Stimulated activated CD4-positive, alpha-beta T cell treated with anti-CD3 and anti-CD28 coated beads, Interleukin-12 subunit alpha, Interleukin-12 subunit beta, amount 100 ng/mL, for 4 hours (primary cell): ENCODE measurements around the gene CHKA.

Source experiments
- DNase-seq: peaks from one replicate; pipeline ENCODE4 v3.0.0-alpha.2; 2020

The CHKA gene

GRCh38 chr11:68142441-68143309 lies 21.5 kb upstream of the CHKA start:
- no peak for DNase-seq

GRCh38 chr11:68142028-68142412 lies 20.8 kb upstream of the CHKA start:
- DNase-seq, result peak; percentile 34

DNA sequence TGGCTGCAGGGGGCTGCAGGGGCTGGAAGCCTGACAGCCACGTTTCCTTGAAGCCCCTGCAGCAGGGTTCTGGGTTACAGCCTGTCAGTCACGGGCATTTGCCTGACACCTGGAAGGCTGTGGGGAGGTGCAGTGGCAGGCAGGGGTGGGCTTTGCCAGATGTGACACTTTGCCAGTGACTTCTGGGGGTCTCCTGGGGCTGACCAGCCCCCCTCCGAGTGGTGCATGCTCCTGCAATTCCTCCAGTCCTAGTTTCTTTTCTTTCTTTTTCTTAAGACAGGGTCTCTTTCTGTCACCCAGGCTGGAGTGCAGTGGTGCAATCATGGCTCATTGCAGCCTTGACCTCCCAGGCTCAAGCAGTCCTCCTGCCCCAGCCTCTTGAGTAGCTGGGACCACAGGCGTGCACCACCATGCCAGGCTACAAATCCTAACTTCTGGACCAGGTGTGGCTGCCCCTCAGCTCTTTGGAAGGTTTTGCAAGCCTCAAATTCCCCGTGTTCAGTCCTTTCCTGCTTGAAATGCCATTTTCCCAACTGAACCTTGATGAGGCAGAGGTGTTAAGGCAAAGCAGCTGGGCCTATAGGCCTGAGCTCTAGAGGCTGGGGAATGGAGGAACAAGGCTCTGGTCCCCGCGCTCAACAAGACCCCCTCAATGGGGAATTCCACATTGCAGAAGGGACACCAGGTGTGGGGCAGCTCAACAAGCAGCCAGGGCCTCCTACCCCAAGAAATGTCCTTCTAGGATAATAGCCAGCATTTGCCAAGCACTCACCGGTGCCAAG lies 20.2 kb upstream of the CHKA start:
- no peak for DNase-seq

DNA sequence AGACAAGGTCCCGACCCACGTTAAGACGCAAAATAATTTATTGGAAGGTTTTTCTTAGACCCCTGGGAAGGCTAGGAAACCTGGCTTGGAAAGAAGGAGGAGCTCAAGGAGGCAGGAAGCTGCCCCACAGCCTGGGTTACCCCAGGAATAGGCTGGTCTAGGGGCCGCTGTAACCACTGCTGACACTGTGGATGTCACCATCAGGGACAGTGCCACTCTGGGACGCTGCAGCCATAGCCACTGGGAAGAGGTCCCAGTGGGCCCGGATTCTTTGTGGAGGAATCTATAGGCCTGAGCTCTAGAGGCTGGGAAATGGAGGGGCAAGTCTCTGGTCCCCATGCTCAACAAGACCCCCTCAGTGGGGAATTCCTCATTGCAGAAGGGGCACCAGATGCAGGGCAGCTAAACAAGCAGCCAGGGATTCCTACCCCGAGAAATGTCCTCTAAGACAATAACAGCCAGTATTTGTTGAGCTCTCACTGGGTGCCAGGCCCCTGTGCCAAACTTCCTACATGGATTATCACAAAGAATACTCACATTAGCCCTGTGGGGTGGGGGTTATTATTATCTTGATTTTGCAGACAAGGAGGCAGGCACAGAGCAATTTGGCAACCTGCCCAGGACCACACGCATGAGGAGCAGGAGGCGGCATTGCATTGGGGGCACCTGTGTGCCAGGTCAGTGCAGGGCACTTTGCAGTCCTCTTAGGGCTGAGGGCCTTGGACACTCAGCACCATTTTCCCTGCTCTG lies 19.5 kb upstream of the CHKA start:
- DNase-seq, result no peak

DNA sequence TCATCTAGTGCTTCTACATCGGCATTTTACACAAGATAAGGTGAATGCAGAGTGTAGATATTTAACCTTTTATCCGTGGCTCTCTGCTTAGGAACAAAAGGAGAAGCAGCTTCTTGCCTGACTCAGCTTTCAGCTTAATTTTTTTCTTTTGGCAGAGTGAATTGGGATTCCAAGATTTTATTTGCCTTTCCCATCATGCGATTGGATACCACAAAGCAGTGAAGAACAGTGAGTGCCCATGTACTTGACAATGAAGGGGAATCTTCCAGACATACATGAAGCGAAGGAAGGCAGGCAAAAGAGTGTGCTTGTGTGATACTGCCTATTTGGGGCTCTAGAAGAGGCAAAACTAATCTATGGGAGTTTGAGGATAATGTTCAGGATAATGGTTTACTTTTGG lies 17.0 kb upstream of the CHKA start:
- no peak for DNase-seq

DNA sequence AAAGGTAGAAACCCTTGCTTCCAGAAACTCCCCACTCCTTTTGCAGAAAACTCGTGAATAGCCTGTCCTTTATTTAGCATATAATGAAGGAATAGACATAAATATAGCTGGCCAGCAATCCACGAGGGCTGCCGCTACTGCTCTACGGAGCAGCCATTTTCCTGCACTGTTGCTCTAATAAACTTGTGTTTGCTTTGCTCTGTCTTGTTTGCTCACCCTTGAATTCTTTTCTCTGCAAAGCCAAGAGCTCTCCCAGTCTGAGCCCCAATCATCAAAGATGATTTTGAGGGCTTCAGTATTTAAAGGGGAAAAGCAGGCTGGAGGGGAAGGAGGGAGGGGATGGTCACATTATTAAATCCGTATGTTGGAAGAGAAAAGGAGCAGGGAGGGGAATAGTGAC lies 16.6 kb upstream of the CHKA start:
- no peak for DNase-seq

DNA sequence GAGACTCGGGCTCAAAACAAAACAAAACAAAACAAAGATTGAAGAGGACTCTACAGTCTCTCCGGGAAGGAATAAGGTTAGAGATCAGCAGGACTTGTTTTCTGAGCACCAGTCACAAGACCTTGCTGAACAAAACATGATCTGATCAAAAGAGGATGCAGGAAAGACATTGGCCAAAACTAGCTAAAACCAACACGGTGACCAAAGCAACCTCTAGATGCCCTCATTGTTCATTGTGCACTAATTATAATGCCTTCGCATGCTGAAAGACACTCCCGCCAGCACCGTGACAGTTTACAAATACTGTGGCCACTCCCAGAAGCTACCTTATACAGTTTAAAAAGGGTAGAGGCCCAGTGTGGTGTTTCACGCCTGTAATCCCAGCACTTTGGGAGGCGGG lies 15.7 kb upstream of the CHKA start:
- DNase-seq, result no peak

GRCh38 chr11:68135161-68135560 lies 14.0 kb upstream of the CHKA start:
- no peak for DNase-seq

DNA sequence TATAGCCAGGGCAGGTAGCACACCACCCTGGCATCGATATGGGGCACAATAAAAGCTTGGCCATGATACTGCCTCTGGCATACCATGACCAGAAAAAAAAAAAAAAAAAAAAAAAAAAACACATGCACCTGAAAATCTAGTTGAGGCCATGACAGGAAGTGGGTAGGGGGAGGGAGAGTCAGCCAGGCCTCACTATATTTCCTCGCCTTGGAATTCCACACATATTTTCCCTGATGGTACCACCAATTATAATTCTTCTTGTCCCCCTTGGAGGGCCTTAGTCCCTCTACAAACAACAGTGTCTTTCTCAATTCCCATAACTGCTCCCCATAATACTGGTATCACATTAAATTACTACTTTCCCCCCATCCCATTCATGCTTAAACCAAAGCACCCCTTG lies 12.6 kb upstream of the CHKA start:
- DNase-seq, result no peak

GRCh38 chr11:68130121-68130520 lies 8.9 kb upstream of the CHKA start:
- DNase-seq, result no peak

- no peak for DNase-seq
These were observed 7.6 kb upstream of the CHKA start for GRCh38 chr11:68128682-68129327.

GRCh38 chr11:68127714-68128681 lies 6.8 kb upstream of the CHKA start:
- no peak for DNase-seq

GRCh38 chr11:68125164-68125563 lies 4.0 kb upstream of the CHKA start:
- no peak for DNase-seq

DNA sequence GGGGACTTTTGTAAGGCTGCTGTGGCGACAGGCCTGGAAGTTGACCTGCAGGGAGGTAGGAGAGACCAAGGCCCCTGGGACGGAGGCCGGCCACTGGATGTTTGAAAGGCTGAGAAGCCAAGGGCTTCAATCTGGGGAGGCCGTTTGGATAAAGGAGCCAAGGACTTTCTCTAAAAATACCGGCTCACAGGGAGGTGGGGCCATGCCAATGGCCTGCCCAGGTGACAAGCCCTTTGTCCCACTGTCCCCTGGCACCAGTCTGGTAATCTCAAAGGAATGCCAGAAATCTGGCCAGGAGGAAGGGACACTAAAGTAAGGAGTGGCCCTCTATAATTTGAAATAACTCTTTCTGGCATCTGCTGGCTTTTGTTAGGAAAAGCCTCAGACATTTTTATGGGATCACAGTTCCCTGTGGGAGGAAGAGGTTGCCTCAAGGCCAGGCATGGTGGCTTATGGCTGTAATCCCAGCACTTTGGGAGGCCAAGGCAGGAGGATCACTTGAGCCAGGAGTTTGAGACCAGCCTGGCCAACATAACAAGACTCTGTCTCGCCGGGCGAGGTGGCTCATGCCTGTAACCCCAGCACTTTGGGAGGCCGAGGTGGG lies 1.9 kb upstream of the CHKA start:
- DNase-seq, result no peak

DNA sequence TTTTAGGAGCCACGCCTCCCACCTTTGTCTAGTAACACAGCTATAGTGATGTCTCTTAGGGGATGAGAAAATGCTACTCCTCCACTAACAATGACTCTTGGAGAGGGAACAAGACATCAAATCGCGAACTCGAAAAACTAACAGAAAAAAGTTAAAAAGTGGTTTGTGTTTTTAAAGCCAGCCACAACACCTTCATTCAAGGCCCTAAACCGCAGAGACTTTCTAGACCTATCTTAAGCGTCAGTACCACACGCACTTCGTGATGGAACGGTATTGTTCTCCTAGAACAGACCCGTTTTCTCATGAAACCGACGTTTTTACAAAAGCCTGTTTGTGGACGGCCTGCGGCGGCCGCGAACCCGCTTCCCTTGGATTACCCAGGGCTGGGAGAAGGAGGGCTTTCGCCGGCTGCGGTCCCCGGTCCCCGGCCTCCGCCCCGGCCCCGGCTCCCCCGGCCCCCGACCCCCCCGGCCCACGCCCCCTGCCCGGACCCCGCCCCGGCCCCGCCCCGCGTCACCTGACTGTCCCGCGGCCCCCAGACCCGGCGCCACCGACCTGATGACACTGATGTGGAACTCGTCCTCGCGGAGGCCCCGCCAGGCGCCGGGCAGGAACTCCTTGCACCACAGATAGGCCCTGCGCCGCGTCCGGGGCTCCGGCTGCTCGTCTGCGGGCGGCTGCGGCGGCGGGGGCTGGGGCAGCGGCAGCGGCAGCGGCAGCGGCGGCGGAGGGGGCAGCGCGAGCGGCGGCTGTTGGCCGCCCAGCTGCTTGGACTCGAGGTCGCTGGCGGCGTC lies 718 bp downstream of the CHKA start:
- peak; percentile 38 for DNase-seq

DNA sequence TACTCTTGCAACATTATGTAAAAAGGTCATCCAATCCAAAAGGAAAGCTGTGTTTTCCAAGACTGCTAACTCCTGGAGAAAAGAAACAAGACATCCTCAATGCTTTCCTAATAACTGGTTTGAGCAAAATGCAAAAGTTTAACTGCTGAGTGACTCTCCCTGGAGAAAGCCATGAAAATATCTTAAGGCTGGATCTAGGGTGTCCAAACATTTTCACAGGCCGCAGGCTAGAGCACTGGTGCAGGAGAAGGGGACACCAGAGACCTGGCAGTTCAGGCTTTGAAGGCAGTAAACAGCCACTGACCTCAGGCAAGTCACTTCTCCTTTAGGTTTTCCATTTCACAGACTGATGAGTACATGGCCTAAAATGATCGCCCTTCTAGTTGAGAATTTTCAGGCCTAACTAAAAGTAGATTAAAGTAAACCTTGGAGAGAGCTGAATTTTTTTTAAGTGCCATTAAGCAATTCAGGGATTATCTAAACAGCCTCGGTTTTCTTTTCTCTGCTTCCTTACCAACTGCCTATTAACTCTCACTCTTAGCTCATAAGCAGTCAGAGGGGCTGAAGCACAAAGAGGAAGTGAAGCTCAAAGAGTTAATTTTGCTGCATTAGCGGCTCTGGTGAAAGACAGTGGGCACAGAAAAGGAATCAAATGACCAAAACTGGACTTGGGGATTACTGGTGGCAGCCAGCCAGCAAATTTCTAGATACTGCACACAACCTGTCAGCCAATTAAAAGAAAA lies 2.3 kb downstream of the CHKA start:
- no peak for DNase-seq

DNA sequence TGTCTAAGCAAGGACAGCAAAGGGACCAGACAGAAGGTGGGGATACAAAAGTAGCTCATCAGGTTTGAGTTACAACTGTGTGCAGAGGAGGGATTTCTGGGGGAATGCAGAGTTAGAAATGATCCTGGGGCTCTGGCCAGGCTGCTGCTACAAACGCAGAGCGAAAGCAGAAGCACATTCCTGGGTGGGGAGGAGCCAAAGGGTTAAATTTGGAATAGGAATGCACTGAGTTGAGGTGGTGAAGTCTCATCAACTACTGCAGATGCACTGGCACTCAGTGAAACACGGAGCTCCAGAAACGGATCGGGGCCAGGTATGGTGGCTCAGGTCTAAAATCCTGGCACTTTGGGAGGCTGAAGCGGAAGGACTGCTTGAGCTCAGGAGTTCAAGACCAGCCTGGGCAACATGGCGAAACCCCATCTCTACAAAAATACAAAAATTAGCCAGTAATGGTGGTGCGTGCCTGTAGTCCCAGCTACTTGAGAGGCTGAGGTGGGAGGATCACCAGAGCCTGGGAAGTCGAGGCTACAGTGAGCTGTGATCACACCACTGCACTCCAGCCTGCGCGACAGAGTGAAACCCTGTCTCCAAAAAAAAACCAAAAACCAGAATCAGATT lies 3.2 kb downstream of the CHKA start:
- DNase-seq, result no peak

GRCh38 chr11:68116974-68117373 lies 4.2 kb downstream of the CHKA start:
- DNase-seq, result no peak

- no peak for DNase-seq
These were observed 5.1 kb downstream of the CHKA start for GRCh38 chr11:68116126-68116525.
